Activated CD4-positive, alpha-beta T cell treated with anti-CD3 and anti-CD28 coated beads, Interleukin-2, amount 50 U/mL, for 24 hours (primary cell): ENCODE results near the gene RPL27.

ENCODE experiments used
- DNase-seq, 2 donors: peaks; one replicate each; pipeline ENCODE4 v3.0.0-alpha.2; 2020; ENCODE audit warnings: low read depth in 1 of 2, low spot score in 1 of 2

RPL27 gene

GRCh38 chr17:43020789-43021740 lies 22.8 kb downstream of the RPL27 start:
- DNase-seq, result no peak

GRCh38 chr17:43021741-43022512 lies 23.7 kb downstream of the RPL27 start, which contains the start of gene VAT1:
TSS of gene VAT1 (minus strand) at chr17:43022385. CDS start at chr17:43022322, 63 bp downstream.
- DNase-seq, result no peak

- peak; percentile 58 to 73 for DNase-seq
Measured at GRCh38 chr17:43024407-43025289, 26.4 kb downstream of the RPL27 start, which contains the start of gene RND2. TSS of gene RND2 (plus strand) at chr17:43025231. CDS start at chr17:43025348, 117 bp downstream.

- DNase-seq, result no peak
Measured at GRCh38 chr17:43025290-43025657, 27.1 kb downstream of the RPL27 start.

- DNase-seq, result no peak
Measured at GRCh38 chr17:43025766-43026537, 27.7 kb downstream of the RPL27 start.

GRCh38 chr17:43026595-43026994 lies 28.4 kb downstream of the RPL27 start:
- no peak for DNase-seq

GRCh38 chr17:43027091-43028032 lies 29.1 kb downstream of the RPL27 start:
- DNase-seq, result no peak

GRCh38 chr17:43028221-43028861 lies 30.1 kb downstream of the RPL27 start:
- no peak for DNase-seq

- no peak for DNase-seq
Measured at GRCh38 chr17:43030137-43030767, 32.0 kb downstream of the RPL27 start.

GRCh38 chr17:43031666-43032065 lies 33.4 kb downstream of the RPL27 start:
- no peak for DNase-seq

GRCh38 chr17:43033948-43034881 lies 36.0 kb downstream of the RPL27 start:
- DNase-seq, result no peak

GRCh38 chr17:43034894-43035293 lies 36.7 kb downstream of the RPL27 start:
- DNase-seq, result no peak

GRCh38 chr17:43039646-43040045 lies 41.4 kb downstream of the RPL27 start:
- no peak for DNase-seq

GRCh38 chr17:43040655-43041054 lies 42.4 kb downstream of the RPL27 start:
- DNase-seq, result no peak

- DNase-seq, result no peak
Measured at GRCh38 chr17:43042025-43042628, 43.9 kb downstream of the RPL27 start.

GRCh38 chr17:43043307-43043706 lies 45.1 kb downstream of the RPL27 start:
- DNase-seq, result no peak

GRCh38 chr17:43044024-43044423 lies 45.8 kb downstream of the RPL27 start:
- DNase-seq, result no peak
